Lung (tissue), 12 donors: Measurements from ENCODE around the gene CCL25. TPM values are rescaled to one million over a fixed set of nuclear protein-coding genes. Genes with fewer than 3 reads are reported as not detected.

Source experiments
- ATAC-seq: fragments of 200-7000 bp; cut with Tn5 transposase; one replicate; pipeline ENCODE4 v1.9.1; 2020; ENCODE audit warnings: moderate number of reproducible peaks; ENCODE audit not compliant: insufficient read depth, low FRiP score
- DNase-seq, 3 donors: peaks; one replicate each; pipeline ENCODE4 v3.0.0-alpha.2; 2013 to 2017
- H3K27ac ChIP-seq, 2 donors: one replicate each; pipeline ENCODE4 v1.5.1; 2013; ENCODE audit warnings: mild to moderate bottlenecking in 2 of 2, moderate library complexity in 2 of 2, control low read depth in 1 of 2, inconsistent platforms in 1 of 2, low read depth in 1 of 2, low read length in 1 of 2
- H3K27me3 ChIP-seq, 3 donors: one replicate each; pipeline ENCODE4 v1.5.1; 2013; ENCODE audit warnings: low read length in 2 of 3; ENCODE audit not compliant: control insufficient read depth in 3 of 3, insufficient read depth in 3 of 3
- H3K36me3 ChIP-seq, 4 donors: one replicate each; pipeline ENCODE4 v1.5.1; 2013; ENCODE audit warnings: low read length in 4 of 4, mild to moderate bottlenecking in 1 of 4, moderate library complexity in 1 of 4; ENCODE audit not compliant: control insufficient read depth in 4 of 4, insufficient read depth in 4 of 4
- H3K4me1 ChIP-seq, 5 donors: one replicate each; pipeline ENCODE4 v1.5.1; 2013; ENCODE audit warnings: low read length in 5 of 5, mild to moderate bottlenecking in 2 of 5, moderate library complexity in 1 of 5; ENCODE audit not compliant: control insufficient read depth in 5 of 5, insufficient read depth in 5 of 5
- H3K4me3 ChIP-seq: one replicate; pipeline ENCODE4 v1.5.1; 2013; ENCODE audit warnings: mild to moderate bottlenecking, control low read depth, moderate library complexity
- H3K9ac ChIP-seq, 2 donors: one replicate each; pipeline ENCODE4 v1.5.1; 2013; ENCODE audit warnings: low read length in 2 of 2, control low read depth in 1 of 2; ENCODE audit not compliant: insufficient read depth in 1 of 2
- H3K9me3 ChIP-seq, 4 donors: one replicate each; pipeline ENCODE4 v1.5.1; 2013; ENCODE audit warnings: low read length in 3 of 4, mild to moderate bottlenecking in 1 of 4, moderate library complexity in 1 of 4; ENCODE audit not compliant: control insufficient read depth in 4 of 4, insufficient read depth in 3 of 4
- CTCF ChIP-seq: IDR thresholded peaks from 2 replicates; pipeline ENCODE4 v1.5.1; 2012; ENCODE audit warnings: mild to moderate bottlenecking; ENCODE audit errors: control extremely low read depth, extremely low read depth
- WGBS, 2 donors: extraction: QIAGEN DNeasy Blood & Tissue Kit; methylation state at CpG; one replicate each; pipeline ENCODE4 v1.1.7; 2013; 5-methylcytosine and 5-hydroxymethylcytosine counted together
- polyA plus RNA-seq, 2 donors: library from polyadenylated mRNA; stranded (reverse); fragments of 200-250 nt; gene quantifications; one replicate each; pipeline ENCODE4 v1.2.1, GENCODE V29; 2013
- total RNA-seq, 2 donors: library from RNA; depleted of rRNA in 1 of 2; stranded (reverse); fragments of >200 nt in 1 of 2; gene quantifications; one replicate each; pipeline ENCODE4 v1.2.1, GENCODE V29; 2014 to 2021
- donor health status: control.
- donor health status: control.
- donor health status: Bipolar disorder and iron deficiency.
- donor health status: healthy.
- donor health status: DM: yes; HTN: yes; CAD: no.

The CCL25 gene
- total and polyA plus RNA-seq, 4 donors = not detected

- H3K9ac ChIP-seq = no peak overlapping the region
- peaks cover 0 to 21% (median 6%) of the 10 kb centered on the region in 4 donors for H3K9me3 ChIP-seq
- H3K27me3 ChIP-seq = no peaks in the 10 kb centered on the region
- 95 to 98% methylated on average over 2 of the region's 2 CpGs for WGBS, 2 donors
- peaks cover 0 to 42% (median 6%) of the 10 kb centered on the region in 4 donors for H3K36me3 ChIP-seq
- no peak overlapping the region for H3K4me3 ChIP-seq
- no peak for DNase-seq
- TF ChIP-seq CTCF = no peak
- peaks cover 0 to 2% (median 0%) of the 10 kb centered on the region in 5 donors for H3K4me1 ChIP-seq
- H3K27ac ChIP-seq = no peak overlapping the region
- no peak for ATAC-seq
Measured at GRCh38 chr19:8090950-8091349, 38.4 kb downstream of the CCL25 start.

- H3K9ac ChIP-seq = no peak overlapping the region
- no peak overlapping the region for H3K27ac ChIP-seq
- WGBS, 2 donors = 93 to 100% methylated on average over 2 of the region's 2 CpGs
- no peaks in the 10 kb centered on the region for H3K4me1 ChIP-seq
- no peak for ATAC-seq
- no peak overlapping the region for H3K4me3 ChIP-seq
- H3K9me3 ChIP-seq = peaks cover 2 to 28% (median 9%) of the 10 kb centered on the region in 4 donors
- DNase-seq = no peak
- no peak for TF ChIP-seq CTCF
- H3K27me3 ChIP-seq = no peaks in the 10 kb centered on the region
- H3K36me3 ChIP-seq = peaks cover 0 to 48% (median 5%) of the 10 kb centered on the region in 4 donors
Measured at GRCh38 chr19:8093740-8094139, 41.2 kb downstream of the CCL25 start.

- no peak for DNase-seq
- H3K36me3 ChIP-seq = peaks cover 0 to 42% (median 4%) of the 10 kb centered on the region in 4 donors
- peaks cover 2 to 28% (median 9%) of the 10 kb centered on the region in 4 donors for H3K9me3 ChIP-seq
- H3K4me3 ChIP-seq = no peak overlapping the region
- no peaks in the 10 kb centered on the region for H3K4me1 ChIP-seq
- H3K27me3 ChIP-seq = no peaks in the 10 kb centered on the region
- TF ChIP-seq CTCF = no peak
- no peak overlapping the region for H3K27ac ChIP-seq
- no peak for ATAC-seq
- 83 to 85% methylated on average over 6 of the region's 6 CpGs for WGBS, 2 donors
- no peak overlapping the region for H3K9ac ChIP-seq
Measured at GRCh38 chr19:8094336-8094735, 41.8 kb downstream of the CCL25 start.

GRCh38 chr19:8095354-8095886 lies 42.9 kb downstream of the CCL25 start:
- no peak for TF ChIP-seq CTCF
- Histone ChIP-seq H3K9ac (no peak overlapping the region), H3K27me3 (no peaks in the 10 kb centered on the region), H3K36me3 (peaks cover 0 to 41% (median 4%) of the 10 kb centered on the region in 4 donors), H3K4me3 (no peak overlapping the region), H3K4me1 (no peaks in the 10 kb centered on the region), H3K9me3 (peaks cover 2 to 24% (median 9%) of the 10 kb centered on the region in 4 donors), H3K27ac (no peak overlapping the region)
- WGBS, 2 donors = 77 to 95% methylated on average over 2 of the region's 2 CpGs
- DNase-seq = no peak
- ATAC-seq = no peak
